VCaP (cell line): ENCODE measurements around the gene RERG.
"Not testable (repeated sequence)": the region's sequence is repeated elsewhere in the genome, so short reads cannot be mapped to it uniquely, and the experiment has no call there.

ENCODE experiments used
- H3K27ac ChIP-seq: fragments of 450-650 bp; 2 replicates; pipeline ENCODE4 v1.5.1; 2017
- CTCF ChIP-seq: fragments of 450-650 bp; conservative IDR thresholded peaks from 2 replicates; pipeline ENCODE4 v1.5.1; 2017; ENCODE audit warnings: mild to moderate bottlenecking, moderate library complexity

RERG gene

DNA sequence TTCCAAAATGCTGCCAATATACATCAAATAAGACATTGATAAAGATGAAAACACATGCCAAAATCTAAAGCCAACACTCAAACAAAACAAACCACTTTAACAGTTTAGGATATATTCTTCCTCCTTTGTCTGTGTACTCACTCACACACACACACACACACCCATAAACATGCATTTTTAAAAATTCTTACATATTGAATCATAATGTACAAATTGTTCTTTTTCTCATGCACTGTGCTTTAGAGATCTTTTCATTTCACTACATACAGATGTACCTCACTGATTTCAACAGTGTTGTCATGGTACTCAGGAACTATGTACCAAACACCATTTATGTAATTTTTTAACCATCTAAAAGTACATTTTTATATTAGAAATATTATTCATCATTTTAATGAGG lies 9.5 kb upstream of the RERG start:
- peak overlapping the region; percentile 22; the same call in 1 of the 2 replicates for H3K27ac ChIP-seq
- TF ChIP-seq CTCF, result no peak

DNA sequence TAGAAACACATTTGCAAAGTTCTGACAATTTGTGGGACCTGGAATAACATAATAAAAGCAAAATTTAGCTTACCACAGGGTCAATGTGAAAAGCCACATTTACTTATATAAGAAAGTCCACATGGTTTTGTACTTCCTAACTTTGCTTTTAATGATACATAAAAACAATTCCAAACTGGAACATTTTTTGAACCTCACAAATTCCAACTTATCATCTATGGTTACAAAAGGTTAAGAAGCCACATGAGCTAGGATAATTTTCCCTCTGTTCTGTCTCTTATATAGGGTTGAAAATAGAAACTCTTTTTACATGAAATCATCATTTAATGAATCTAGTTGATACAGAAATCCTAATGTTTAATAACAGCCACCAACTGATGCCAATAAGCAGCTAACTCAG lies 8.9 kb upstream of the RERG start:
- peak overlapping the region; percentile 22; the same call in 1 of the 2 replicates for H3K27ac ChIP-seq
- no peak for TF ChIP-seq CTCF

DNA sequence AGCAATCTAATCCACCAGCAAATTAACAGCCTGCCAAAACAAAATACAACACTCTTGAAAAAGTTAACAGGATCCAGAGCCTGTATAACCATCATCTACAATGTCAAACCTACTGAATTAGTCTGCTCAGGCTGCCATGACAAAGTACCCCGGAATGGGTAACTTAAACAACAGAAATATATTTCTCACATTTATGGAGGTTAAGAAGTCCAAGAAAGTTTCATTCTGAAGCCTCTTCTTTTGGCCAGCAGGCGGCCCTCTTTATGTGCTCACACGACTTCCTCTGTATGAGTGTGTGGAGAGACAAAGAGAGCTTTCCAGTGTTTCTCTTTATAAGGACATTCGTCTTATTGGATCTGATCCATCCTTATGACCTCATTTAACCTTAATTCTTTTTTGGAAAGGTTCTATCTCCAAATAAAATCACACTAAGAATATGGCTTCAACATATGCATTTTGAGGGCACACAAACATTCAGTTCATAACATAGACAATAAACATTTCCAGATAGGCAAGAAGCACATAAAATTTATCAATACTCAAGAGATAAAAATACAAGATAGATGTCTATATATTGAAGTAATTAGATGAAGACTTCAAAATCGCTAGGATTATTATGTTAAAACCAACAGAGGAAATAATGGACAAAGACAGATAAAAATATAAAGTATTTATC lies 5.9 kb upstream of the RERG start:
- peak; percentile 93 for TF ChIP-seq CTCF
- H3K27ac ChIP-seq, result no peak overlapping the region

DNA sequence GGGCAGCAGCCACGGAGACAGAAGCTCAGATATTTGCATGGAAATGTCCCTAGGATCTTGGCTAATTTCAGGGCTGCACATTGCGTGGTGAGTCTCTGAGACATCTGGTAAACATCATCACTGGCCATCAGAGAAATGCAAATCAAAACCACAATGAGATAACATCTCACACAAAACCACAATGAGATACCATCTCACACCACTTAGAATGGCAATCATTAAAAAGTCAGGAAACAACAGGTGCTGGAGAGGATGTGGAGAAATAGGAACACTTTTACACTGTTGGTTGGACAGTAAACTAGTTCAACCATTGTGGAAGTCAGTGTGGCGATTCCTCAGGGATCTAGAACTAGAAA lies 4.6 kb upstream of the RERG start:
- not testable (repeated sequence) for H3K27ac ChIP-seq

DNA sequence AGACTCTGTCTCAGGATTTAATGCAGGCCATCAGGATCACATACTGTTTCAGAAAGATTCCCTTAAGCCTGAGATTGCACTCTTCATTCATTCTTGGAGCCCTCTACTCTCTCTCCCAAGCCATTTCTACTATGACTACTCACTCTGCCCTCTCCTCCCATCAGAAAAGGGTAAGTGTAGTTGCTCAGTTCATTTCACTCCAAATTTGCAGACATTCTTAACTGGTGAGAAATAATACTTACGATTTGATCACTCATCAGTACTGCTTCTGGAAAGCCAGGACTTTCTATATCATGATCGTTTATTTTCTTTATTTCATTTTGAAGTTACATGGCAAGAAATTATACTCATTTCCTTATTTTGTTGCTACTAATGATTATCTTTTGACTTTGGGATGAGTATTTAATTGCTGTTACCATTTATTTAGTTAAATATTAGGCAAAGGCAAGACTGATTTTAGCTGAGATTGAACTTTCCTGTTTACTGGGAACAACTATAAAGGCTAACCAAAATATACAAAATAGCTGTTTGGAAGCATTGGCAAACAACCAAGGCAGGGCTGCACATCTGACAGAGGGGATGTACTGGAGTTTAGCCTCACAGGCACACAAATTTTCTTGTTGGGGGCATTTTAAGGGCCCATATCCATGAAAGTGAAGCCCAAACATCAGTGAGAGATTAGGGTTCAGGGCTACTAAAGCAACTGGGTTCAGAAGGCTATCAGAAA lies 4.1 kb upstream of the RERG start:
- H3K27ac ChIP-seq, result no peak overlapping the region
- TF ChIP-seq CTCF, result no peak

DNA sequence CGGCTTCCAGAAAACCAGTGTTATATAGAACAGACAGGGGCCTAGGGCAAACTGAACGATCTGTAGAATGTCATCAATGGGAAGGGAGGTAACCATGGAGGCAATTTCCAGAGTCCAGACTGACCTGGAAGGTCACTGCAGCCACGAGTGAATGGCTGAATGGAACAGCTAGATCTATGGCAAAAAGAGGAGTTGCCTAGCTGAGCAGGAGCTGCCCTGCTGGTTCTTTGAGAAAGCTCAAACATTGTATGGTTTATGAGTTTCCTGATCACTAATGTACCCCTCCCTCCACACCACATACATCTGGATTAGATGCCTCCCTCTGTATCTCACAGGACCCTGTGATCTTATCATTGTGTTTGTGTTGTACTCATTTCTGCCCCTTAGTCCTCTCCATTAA lies 1.0 kb upstream of the RERG start:
- TF ChIP-seq CTCF, result no peak
- peak overlapping the region; percentile 68 for H3K27ac ChIP-seq

- TF ChIP-seq CTCF, result no peak
- peak overlapping the region; percentile 68 for H3K27ac ChIP-seq
These were observed 766 bp downstream of the RERG start for GRCh38 chr12:15220451-15220850.

DNA sequence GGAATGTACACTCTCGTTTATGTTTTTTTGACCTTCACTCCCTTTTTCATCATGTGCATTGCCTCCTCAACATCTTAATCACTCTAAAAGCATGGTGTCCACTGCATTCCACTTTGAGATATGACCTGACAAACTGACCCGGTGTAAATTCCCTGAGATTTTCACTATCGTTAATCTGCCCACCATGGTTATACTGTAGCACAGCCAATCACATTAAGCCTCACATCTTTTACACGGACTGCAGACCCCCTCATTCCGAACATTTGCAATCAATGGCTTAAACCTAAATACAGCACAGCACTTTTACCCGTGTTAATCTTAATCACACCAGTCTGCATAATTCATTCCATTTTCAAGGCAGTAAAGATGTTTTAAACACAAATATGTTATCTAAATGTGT lies 2.4 kb downstream of the RERG start:
- H3K27ac ChIP-seq, result no peak overlapping the region
- TF ChIP-seq CTCF, result no peak
